ENCODE measurements around the gene IFITM2. TPM values are rescaled to one million over a fixed set of nuclear protein-coding genes. Genes with fewer than 3 reads are reported as not detected.
"Not testable (repeated sequence)": the region's sequence is repeated elsewhere in the genome, so short reads cannot be mapped to it uniquely, and the experiment has no call there.

The IFITM2 gene
- total and polyA plus RNA-seq, 2 of the 4 experiments (the other 2 are of a cell fraction): 31.2 to 564 TPM

DNA sequence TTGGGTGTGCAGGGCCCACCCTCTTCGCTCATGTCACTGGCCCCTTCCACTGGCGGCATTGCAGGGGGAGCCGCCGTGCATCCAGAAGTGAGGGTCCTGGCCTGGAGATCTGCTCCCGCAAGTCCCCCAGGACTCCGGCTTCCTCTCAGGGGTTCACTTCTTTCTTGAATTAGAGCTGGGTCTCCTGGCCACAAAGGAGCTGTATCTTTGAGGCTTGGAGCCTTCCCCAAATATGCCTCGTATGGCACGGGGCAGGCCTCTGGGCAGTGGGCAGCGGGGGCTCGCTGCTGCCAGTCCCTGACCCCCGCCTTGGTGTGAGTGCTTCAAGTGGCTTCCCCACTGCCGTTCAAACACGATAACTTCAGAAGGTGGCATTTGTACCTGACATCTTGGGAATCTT lies 20.4 kb downstream of the IFITM2 start:
- no peaks in the 10 kb centered on the region for H4K20me1 ChIP-seq (ENCODE audit: insufficient read depth, low read length)
- no peak overlapping the region for H2AK9ac ChIP-seq (replicated peaks; ENCODE audit: low read depth, low read length, poor library complexity)
- H3K27me3 ChIP-seq (ENCODE audit: control insufficient read depth, insufficient read depth, low read length): no peaks in the 10 kb centered on the region
- intact Hi-C loops (cut with micrococcal nuclease): no loop called here
- no peak overlapping the region for H3K14ac ChIP-seq (replicated peaks; ENCODE audit: low read depth, low read length)
- in situ Hi-C loops (cut with MboI; ENCODE audit: low sequenced_read_pairs): no loop called here
- H2BK120ac ChIP-seq (ENCODE audit: low read depth, low read length): no peak overlapping the region
- H3K4me3 ChIP-seq (ENCODE audit: insufficient read depth, low read depth, low read length): no peak overlapping the region
- peaks cover 13% of the 10 kb centered on the region for H3K4me1 ChIP-seq (ENCODE audit: control insufficient read depth, insufficient read depth, low read length)
- H3K79me1 ChIP-seq (ENCODE audit: low read depth in 1 of 2, low read length in 2 of 2): no peaks in the 10 kb centered on the region
- H2AFZ ChIP-seq (replicated peaks; ENCODE audit: low read length, poor library complexity): no peak overlapping the region
- H3K9me1 ChIP-seq (ENCODE audit: insufficient read depth, low read length): no peaks in the 10 kb centered on the region
- no peak overlapping the region for H2BK15ac ChIP-seq (ENCODE audit: low read depth, low read length)
- no peak overlapping the region for H4K5ac ChIP-seq (ENCODE audit: low read depth, low read length)
- no peak overlapping the region for H4K91ac ChIP-seq (ENCODE audit: insufficient read depth, low read depth, low read length)
- no peak overlapping the region for H2AK5ac ChIP-seq (ENCODE audit: low read depth, low read length)
- no peak overlapping the region for H3K27ac ChIP-seq (ENCODE audit: insufficient read depth, low read length)
- H3K23ac ChIP-seq (ENCODE audit: low read depth, low read length): no peak overlapping the region
- TF ChIP-seq, protein P1, sequence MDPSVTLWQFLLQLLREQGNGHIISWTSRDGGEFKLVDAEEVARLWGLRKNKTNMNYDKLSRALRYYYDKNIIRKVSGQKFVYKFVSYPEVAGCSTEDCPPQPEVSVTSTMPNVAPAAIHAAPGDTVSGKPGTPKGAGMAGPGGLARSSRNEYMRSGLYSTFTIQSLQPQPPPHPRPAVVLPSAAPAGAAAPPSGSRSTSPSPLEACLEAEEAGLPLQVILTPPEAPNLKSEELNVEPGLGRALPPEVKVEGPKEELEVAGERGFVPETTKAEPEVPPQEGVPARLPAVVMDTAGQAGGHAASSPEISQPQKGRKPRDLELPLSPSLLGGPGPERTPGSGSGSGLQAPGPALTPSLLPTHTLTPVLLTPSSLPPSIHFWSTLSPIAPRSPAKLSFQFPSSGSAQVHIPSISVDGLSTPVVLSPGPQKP (IDR thresholded peaks at IDR 0.05; ENCODE audit: borderline replicate concordance, low read depth, low read length): no peak
- no peak for TF ChIP-seq BHLHE40 (IDR thresholded peaks at IDR 0.05; ENCODE audit: low read depth, low read length)
- TF ChIP-seq POLR2A (IDR thresholded peaks at IDR 0.05; ENCODE audit: low read depth, low read length): no peak
- no peak for TF ChIP-seq RAD21 (IDR thresholded peaks at IDR 0.05; ENCODE audit: low read length)
- TF ChIP-seq MAZ (IDR thresholded peaks at IDR 0.05; ENCODE audit: borderline replicate concordance, low read depth, low read length): no peak
- TF ChIP-seq MXI1 (IDR thresholded peaks at IDR 0.05; ENCODE audit: borderline replicate concordance, low read depth, low read length): no peak
- 91% methylated on average over 6 of the region's 13 CpGs; no CpG with 5 or more reads in 1 of the 2 experiments for WGBS, 2 experiments (ENCODE audit: extremely low coverage in 2 of 2, insufficient read length in 1 of 2)
- dilution Hi-C loops (cut with HindIII; ENCODE audit: low sequenced_read_pairs, unreplicated experiment): no loop called here
- no peak overlapping the region for H4K8ac ChIP-seq (ENCODE audit: low read depth in 2 of 2, low read length in 2 of 2)
- H3K4me2 ChIP-seq (ENCODE audit: low read depth, low read length): no peak overlapping the region
- no peak overlapping the region for H3K4ac ChIP-seq (ENCODE audit: low read depth, low read length)
- no TSS peak for BruUV-seq (replicated peaks)
- ChIA-PET POLR2A (ENCODE audit: unreplicated experiment) (no interaction called here), CTCF (no interaction called here)
- no peak overlapping the region for H2BK5ac ChIP-seq (ENCODE audit: low read depth, low read length, poor library complexity, severe bottlenecking)
- no peaks in the 10 kb centered on the region for H3K9me3 ChIP-seq (ENCODE audit: control insufficient read depth, insufficient read depth, low read length)
- no peaks in the 10 kb centered on the region for H3K36me3 ChIP-seq (ENCODE audit: control insufficient read depth, insufficient read depth, low read length)
- H2BK20ac ChIP-seq (ENCODE audit: low read depth, low read length): no peak overlapping the region
- DNase-seq (no peak), ATAC-seq (ENCODE audit: low read depth) (no peak)
- H3K9ac ChIP-seq (ENCODE audit: low read depth, low read length): no peak overlapping the region
- H3K56ac ChIP-seq (ENCODE audit: extremely low read depth, insufficient read depth, low read length): no peak overlapping the region
- no peak overlapping the region for H3K18ac ChIP-seq (ENCODE audit: low read depth, low read length)

DNA sequence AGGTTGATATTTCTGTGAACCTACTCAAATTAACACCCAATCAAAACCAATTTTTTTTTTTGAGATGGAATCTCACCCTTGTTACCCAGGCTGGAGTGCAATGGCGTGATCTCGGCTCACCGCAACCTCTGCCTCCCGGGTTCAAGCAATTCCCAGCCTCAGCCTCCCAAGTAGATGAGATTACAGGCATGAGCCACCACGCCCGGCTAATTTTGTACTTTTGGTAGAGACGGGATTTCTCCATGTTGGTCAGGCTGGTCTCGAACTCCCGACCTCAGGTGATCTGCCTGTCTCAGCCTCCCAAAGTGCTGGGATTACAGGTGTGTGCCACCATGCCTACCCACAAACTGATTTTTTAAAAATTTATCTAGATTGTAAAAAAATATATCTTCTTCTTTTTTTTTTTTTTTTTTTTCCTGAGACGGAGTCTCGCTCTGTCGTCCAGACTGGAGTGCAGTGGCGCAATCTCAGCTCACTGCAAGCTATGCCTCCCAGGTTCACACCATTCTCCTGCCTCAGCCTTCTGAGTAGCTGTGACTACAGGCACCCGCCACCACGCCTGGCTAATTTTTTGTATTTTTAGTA lies 21.0 kb downstream of the IFITM2 start:
- peaks cover 13% of the 10 kb centered on the region for H3K4me1 ChIP-seq (ENCODE audit: control insufficient read depth, insufficient read depth, low read length)
- H4K5ac ChIP-seq (ENCODE audit: low read depth, low read length); H3K56ac ChIP-seq (ENCODE audit: extremely low read depth, insufficient read depth, low read length); H4K8ac ChIP-seq (ENCODE audit: low read depth in 2 of 2, low read length in 2 of 2); H3K14ac ChIP-seq (replicated peaks; ENCODE audit: low read depth, low read length); H3K18ac ChIP-seq (ENCODE audit: low read depth, low read length); H4K91ac ChIP-seq (ENCODE audit: insufficient read depth, low read depth, low read length); H3K27ac ChIP-seq (ENCODE audit: insufficient read depth, low read length); BruUV-seq (replicated peaks); H3K4me3 ChIP-seq (ENCODE audit: insufficient read depth, low read depth, low read length); H2BK20ac ChIP-seq (ENCODE audit: low read depth, low read length); H2BK120ac ChIP-seq (ENCODE audit: low read depth, low read length); H3K79me1 ChIP-seq (ENCODE audit: low read depth in 1 of 2, low read length in 2 of 2); H3K9me1 ChIP-seq (ENCODE audit: insufficient read depth, low read length); H2BK5ac ChIP-seq (ENCODE audit: low read depth, low read length, poor library complexity, severe bottlenecking); H4K20me1 ChIP-seq (ENCODE audit: insufficient read depth, low read length); in situ Hi-C loops (cut with MboI; ENCODE audit: low sequenced_read_pairs); H2AK9ac ChIP-seq (replicated peaks; ENCODE audit: low read depth, low read length, poor library complexity); DNase-seq; POLR2A ChIA-PET (ENCODE audit: unreplicated experiment); H3K23ac ChIP-seq (ENCODE audit: low read depth, low read length); H2BK15ac ChIP-seq (ENCODE audit: low read depth, low read length); H3K4ac ChIP-seq (ENCODE audit: low read depth, low read length); H3K9ac ChIP-seq (ENCODE audit: low read depth, low read length); H3K4me2 ChIP-seq (ENCODE audit: low read depth, low read length); ATAC-seq (ENCODE audit: low read depth); H3K9me3 ChIP-seq (ENCODE audit: control insufficient read depth, insufficient read depth, low read length); H2AFZ ChIP-seq (replicated peaks; ENCODE audit: low read length, poor library complexity); intact Hi-C loops (cut with micrococcal nuclease); H2AK5ac ChIP-seq (ENCODE audit: low read depth, low read length); dilution Hi-C loops (cut with HindIII; ENCODE audit: low sequenced_read_pairs, unreplicated experiment); H3K27me3 ChIP-seq (ENCODE audit: control insufficient read depth, insufficient read depth, low read length); CTCF ChIA-PET; H3K36me3 ChIP-seq (ENCODE audit: control insufficient read depth, insufficient read depth, low read length): not testable (repeated sequence)
- no CpG with 5 or more reads among the region's 15 CpGs for WGBS, 2 experiments (ENCODE audit: extremely low coverage in 2 of 2, insufficient read length in 1 of 2)

All from IMR-90 (cell line).